Chondrocyte (in vitro differentiated cells): ENCODE measurements around the gene PRKAB2. TPM values are rescaled to one million over a fixed set of nuclear protein-coding genes. Genes with fewer than 3 reads are reported as not detected.

Experiments used
- DNase-seq: peaks from one replicate; pipeline ENCODE4 v3.0.0; 2021; ENCODE audit warnings: mixed read lengths, low spot score
- H3K27ac Mint-ChIP-seq: one replicate; pipeline ENCODE4 v1.8.0; 2021; ENCODE audit warnings: mild to moderate bottlenecking, moderate library complexity, mixed read lengths; ENCODE audit not compliant: unreplicated experiment
- H3K27me3 Mint-ChIP-seq: 2 replicates; pipeline ENCODE4 v1.8.0; 2021; ENCODE audit warnings: low read depth, mixed read lengths
- H3K36me3 Mint-ChIP-seq: 2 replicates; pipeline ENCODE4 v1.8.0; 2021; ENCODE audit warnings: low read depth, mixed read lengths
- H3K4me1 Mint-ChIP-seq: 2 replicates; pipeline ENCODE4 v1.8.0; 2021; ENCODE audit warnings: low read depth, mild to moderate bottlenecking, mixed read lengths
- H3K4me3 Mint-ChIP-seq: one replicate; pipeline ENCODE4 v1.8.0; 2021; ENCODE audit warnings: mild to moderate bottlenecking, moderate library complexity, mixed read lengths; ENCODE audit not compliant: unreplicated experiment
- H3K9me3 Mint-ChIP-seq: 2 replicates; pipeline ENCODE4 v1.8.0; 2021; ENCODE audit warnings: low read depth, mixed read lengths
- CTCF ChIP-seq: fragments of 200-600 bp; sonication (generic); IDR thresholded peaks from 2 replicates; pipeline ENCODE4 v1.5.0; 2021; ENCODE audit warnings: antibody characterized with exemption, mild to moderate bottlenecking, moderate library complexity
- long read RNA-seq: library from polyadenylated mRNA; stranded (forward); transcript quantifications from one replicate; pipeline ENCODE4 v2.0.0, GENCODE V29; 2021
- total RNA-seq: library from RNA; stranded (reverse); gene quantifications from 3 replicates; pipeline ENCODE4 v1.2.1, GENCODE V29; 2021

Gene PRKAB2
- total RNA-seq: 24.3 to 30.8 TPM (median 29.5 TPM) in 3 replicates
- long read RNA-seq, full-length matches to known transcripts: 6 of 20 reads
- long read RNA-seq, partial matches to known transcripts: 8 of 20 reads
- long read RNA-seq, other reads (novel, unspliced or antisense): 6 of 20 reads

- no peaks in the 10 kb centered on the region for H3K36me3 Mint-ChIP-seq
- H3K4me1 Mint-ChIP-seq: peaks cover 63% of the 10 kb centered on the region
- no peaks in the 10 kb centered on the region for H3K27me3 Mint-ChIP-seq
- H3K9me3 Mint-ChIP-seq: peaks cover 2% of the 10 kb centered on the region
- peak; percentile 97 for DNase-seq
- peak within 1 kb of the TSS; percentile 99 for H3K4me3 Mint-ChIP-seq
- TF ChIP-seq CTCF: peak; percentile 97
- peak within 1 kb of the TSS; percentile 99 for H3K27ac Mint-ChIP-seq
Measured at GRCh38 chr1:147172168-147173016, at the start of gene PRKAB2. Gene PRKAB2, minus strand, starts transcription at chr1:147172470. Its CDS starts 326 bp downstream, at chr1:147172144.

DNA sequence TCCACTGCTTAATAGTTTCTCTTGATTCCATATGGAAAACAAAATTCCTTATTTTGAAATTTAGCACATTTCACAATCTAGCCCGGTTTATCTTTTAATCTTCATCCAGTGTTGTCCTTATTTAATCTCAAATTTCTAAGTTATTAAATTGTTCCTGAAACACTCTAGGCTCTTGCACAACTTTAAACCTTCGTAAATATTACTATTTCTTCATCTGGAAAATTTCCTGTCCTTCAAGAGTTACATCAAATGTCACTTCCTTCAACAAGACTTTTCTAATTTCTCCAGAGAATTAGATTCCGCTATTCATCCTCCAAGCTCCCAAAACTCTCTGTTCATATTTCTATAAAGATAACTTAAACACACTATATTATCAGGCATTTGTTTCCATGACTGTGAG is 46.3 kb upstream of the PRKAB2 start:
- TF ChIP-seq CTCF: no peak
- DNase-seq: no peak
- Mint-ChIP-seq H3K27me3 (no peaks in the 10 kb centered on the region), H3K27ac (no peak overlapping the region), H3K4me1 (peaks cover 16% of the 10 kb centered on the region), H3K9me3 (no peaks in the 10 kb centered on the region), H3K36me3 (no peaks in the 10 kb centered on the region), H3K4me3 (no peak overlapping the region)

- Mint-ChIP-seq H3K27me3 (no peaks in the 10 kb centered on the region), H3K9me3 (no peaks in the 10 kb centered on the region), H3K36me3 (no peaks in the 10 kb centered on the region), H3K4me3 (no peak overlapping the region), H3K4me1 (peaks cover 16% of the 10 kb centered on the region), H3K27ac (no peak overlapping the region)
- DNase-seq: no peak
- no peak for TF ChIP-seq CTCF
Measured at GRCh38 chr1:147217141-147217540, 44.9 kb upstream of the PRKAB2 start.

DNA sequence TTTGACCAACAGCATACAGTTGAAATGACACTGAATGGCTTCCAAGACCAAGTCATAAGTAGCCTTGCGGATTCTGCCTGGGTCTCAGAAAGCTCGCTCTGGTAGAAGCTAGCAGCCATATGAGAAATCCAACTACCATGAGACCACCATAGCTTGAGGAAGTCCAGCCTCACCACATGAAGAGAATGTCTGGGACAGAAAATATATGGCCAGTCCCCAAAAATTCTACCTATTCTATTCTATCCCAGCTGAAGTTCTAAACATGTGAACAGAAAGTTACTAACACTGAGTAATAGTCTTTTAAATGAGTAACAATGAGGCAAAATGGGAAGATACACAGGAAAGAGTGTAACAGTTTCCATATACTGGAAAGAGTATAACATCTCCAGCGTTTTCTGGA is 43.9 kb upstream of the PRKAB2 start:
- no peak for TF ChIP-seq CTCF
- H3K27ac Mint-ChIP-seq: no peak overlapping the region
- H3K4me1 Mint-ChIP-seq: peaks cover 16% of the 10 kb centered on the region
- no peaks in the 10 kb centered on the region for H3K36me3 Mint-ChIP-seq
- no peaks in the 10 kb centered on the region for H3K27me3 Mint-ChIP-seq
- no peak for DNase-seq
- H3K9me3 Mint-ChIP-seq: no peaks in the 10 kb centered on the region
- no peak overlapping the region for H3K4me3 Mint-ChIP-seq

DNA sequence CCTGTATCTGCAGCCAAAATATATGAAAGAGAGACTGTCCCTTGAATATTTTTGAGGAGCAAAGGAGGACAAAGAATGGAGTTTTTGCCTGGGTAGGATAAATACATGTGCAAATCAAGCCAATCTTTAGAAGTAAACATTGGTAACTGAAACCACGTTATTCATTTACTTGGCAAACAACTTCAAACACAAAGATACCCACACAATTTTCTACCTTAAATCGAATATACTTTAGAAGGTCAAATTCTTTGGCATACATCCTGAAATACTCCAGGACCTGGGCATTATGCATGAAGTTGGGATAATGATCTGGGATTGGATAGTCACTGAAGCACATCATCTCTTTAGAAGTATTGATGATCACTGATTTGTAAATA is 43.3 kb upstream of the PRKAB2 start:
- Mint-ChIP-seq H3K4me3 (no peak overlapping the region), H3K27me3 (no peaks in the 10 kb centered on the region), H3K36me3 (no peaks in the 10 kb centered on the region), H3K27ac (no peak overlapping the region), H3K4me1 (peaks cover 16% of the 10 kb centered on the region), H3K9me3 (no peaks in the 10 kb centered on the region)
- no peak for TF ChIP-seq CTCF
- no peak for DNase-seq
